IMR-90 (cell line): ENCODE results near the gene MTG1. TPM values are rescaled to one million over a fixed set of nuclear protein-coding genes. Genes with fewer than 3 reads are reported as not detected.

Experiments
- ATAC-seq: fragments of 200-7000 bp; cut with Tn5 transposase; 2 replicates; pipeline ENCODE4 v1.9.1; 2020; ENCODE audit warnings: low read depth, mild to moderate bottlenecking, moderate library complexity
- BruUV-seq: library from RNA; stranded (reverse); fragments of 400-500 nt; replicated peaks from 2 replicates; lab custom pipeline; 2021; lab: Mats Ljungman, UMichigan
- CTCF ChIA-PET: fragments of 300-600 bp; formaldehyde crosslinking; extraction: SDS; loops from one replicate; lab custom pipeline; 2021; ENCODE audit warnings: antibody characterized with exemption; lab: Yijun Ruan, JAX
- POLR2A ChIA-PET: fragments of 300-600 bp; sonication (Branson Sonifier 250); formaldehyde crosslinking; loops from one replicate; lab custom pipeline; 2022; ENCODE audit warnings: antibody characterized with exemption; ENCODE audit not compliant: unreplicated experiment; lab: Charles Lee
- DNase-seq: peaks from one replicate; pipeline ENCODE4 v3.0.0; 2013
- H2AFZ ChIP-seq: replicated peaks from 2 replicates; pipeline ENCODE3; 2013; ENCODE audit warnings: low read length, mild to moderate bottlenecking; ENCODE audit not compliant: poor library complexity
- H2AK5ac ChIP-seq: 2 replicates; pipeline ENCODE4 v1.6.1; 2013; ENCODE audit warnings: low read depth, low read length, inconsistent platforms
- H2AK9ac ChIP-seq: replicated peaks from 2 replicates; pipeline ENCODE3; 2013; ENCODE audit warnings: mild to moderate bottlenecking, low read depth, low read length, moderate library complexity; ENCODE audit not compliant: poor library complexity
- H2BK120ac ChIP-seq: 2 replicates; pipeline ENCODE4 v1.6.1; 2013; ENCODE audit warnings: low read depth, low read length, inconsistent platforms
- H2BK15ac ChIP-seq: 3 replicates; pipeline ENCODE4 v1.6.1; 2013; ENCODE audit warnings: low read depth, low read length, inconsistent platforms
- H2BK20ac ChIP-seq: 2 replicates; pipeline ENCODE4 v1.6.1; 2013; ENCODE audit warnings: low read depth, mild to moderate bottlenecking, inconsistent platforms, low read length, moderate library complexity
- H2BK5ac ChIP-seq: 2 replicates; pipeline ENCODE4 v1.6.1; 2013; ENCODE audit warnings: mild to moderate bottlenecking, low read depth, low read length, inconsistent platforms; ENCODE audit not compliant: poor library complexity, severe bottlenecking
- H3K14ac ChIP-seq: replicated peaks from 2 replicates; pipeline ENCODE4 v1.6.1; 2013; ENCODE audit warnings: low read depth, low read length, inconsistent platforms
- H3K18ac ChIP-seq: 2 replicates; pipeline ENCODE4 v1.6.1; 2013; ENCODE audit warnings: low read depth, low read length, control low read depth
- H3K23ac ChIP-seq: 2 replicates; pipeline ENCODE4 v1.6.1; 2013; ENCODE audit warnings: low read depth, low read length, inconsistent platforms
- H3K27ac ChIP-seq: 2 replicates; pipeline ENCODE4 v1.5.1; 2013; ENCODE audit warnings: mild to moderate bottlenecking, control low read depth, low read length; ENCODE audit not compliant: insufficient read depth
- H3K27me3 ChIP-seq: 2 replicates; pipeline ENCODE4 v1.6.1; 2013; ENCODE audit warnings: low read length; ENCODE audit not compliant: control insufficient read depth, insufficient read depth
- H3K36me3 ChIP-seq: 2 replicates; pipeline ENCODE4 v1.6.1; 2013; ENCODE audit warnings: low read length, mixed read lengths; ENCODE audit not compliant: control insufficient read depth, insufficient read depth
- H3K4ac ChIP-seq: 2 replicates; pipeline ENCODE4 v1.6.1; 2013; ENCODE audit warnings: low read depth, low read length, inconsistent platforms
- H3K4me1 ChIP-seq: 2 replicates; pipeline ENCODE4 v1.6.1; 2013; ENCODE audit warnings: low read length, mixed read lengths; ENCODE audit not compliant: control insufficient read depth, insufficient read depth
- H3K4me2 ChIP-seq: 2 replicates; pipeline ENCODE4 v1.6.1; 2013; ENCODE audit warnings: low read depth, mild to moderate bottlenecking, control low read depth, low read length, moderate library complexity
- H3K4me3 ChIP-seq: 2 replicates; pipeline ENCODE4 v1.5.1; 2013; ENCODE audit warnings: low read depth, mild to moderate bottlenecking, control low read depth, low read length, moderate library complexity; ENCODE audit not compliant: insufficient read depth
- H3K56ac ChIP-seq: 2 replicates; pipeline ENCODE4 v1.6.1; 2013; ENCODE audit warnings: low read length, inconsistent platforms; ENCODE audit not compliant: insufficient read depth; ENCODE audit errors: extremely low read depth
- H3K79me1 ChIP-seq, 2 experiments: 2 replicates each; pipeline ENCODE4 v1.6.1; 2013; ENCODE audit warnings: low read length in 2 of 2, inconsistent platforms in 1 of 2, low read depth in 1 of 2
- H3K9ac ChIP-seq: 2 replicates; pipeline ENCODE4 v1.6.1; 2013; ENCODE audit warnings: low read depth, low read length, control low read depth
- H3K9me1 ChIP-seq: 2 replicates; pipeline ENCODE4 v1.6.1; 2013; ENCODE audit warnings: low read length, inconsistent platforms; ENCODE audit not compliant: insufficient read depth
- H3K9me3 ChIP-seq: 2 replicates; pipeline ENCODE4 v1.6.1; 2013; ENCODE audit warnings: low read length; ENCODE audit not compliant: control insufficient read depth, insufficient read depth
- H4K20me1 ChIP-seq: 2 replicates; pipeline ENCODE4 v1.6.1; 2013; ENCODE audit warnings: low read length, inconsistent platforms; ENCODE audit not compliant: insufficient read depth
- H4K5ac ChIP-seq: 2 replicates; pipeline ENCODE4 v1.6.1; 2013; ENCODE audit warnings: mild to moderate bottlenecking, low read depth, low read length, control low read depth
- H4K8ac ChIP-seq, 2 experiments: 2 replicates each; pipeline ENCODE4 v1.6.1; 2013; ENCODE audit warnings: low read depth in 2 of 2, low read length in 2 of 2, control low read depth in 1 of 2, inconsistent platforms in 1 of 2
- H4K91ac ChIP-seq: 2 replicates; pipeline ENCODE4 v1.6.1; 2013; ENCODE audit warnings: low read depth, low read length, inconsistent platforms; ENCODE audit not compliant: insufficient read depth
- BHLHE40 ChIP-seq: fragments of 150-350 bp; IDR thresholded peaks from 2 replicates; pipeline ENCODE4 v1.6.1; 2016; ENCODE audit warnings: mild to moderate bottlenecking, low read depth, low read length
- CHD1 ChIP-seq: IDR thresholded peaks from 2 replicates; pipeline ENCODE4 v1.6.1; 2012; ENCODE audit warnings: low read depth, low read length, improper control_type of control experiment
- MAFK ChIP-seq: IDR thresholded peaks from 2 replicates; pipeline ENCODE4 v1.6.1; 2012; ENCODE audit warnings: low read depth, low read length, improper control_type of control experiment
- NFE2L2 ChIP-seq: fragments of 150-350 bp; IDR thresholded peaks from 2 replicates; pipeline ENCODE4 v1.6.1; 2016; ENCODE audit warnings: low read depth, mild to moderate bottlenecking, low read length
- SMC3 ChIP-seq: fragments of 150-350 bp; IDR thresholded peaks from 2 replicates; pipeline ENCODE4 v1.6.1; 2016; ENCODE audit warnings: low read depth, mild to moderate bottlenecking, antibody characterized with exemption, low read length, moderate library complexity
- WGBS, 2 experiments: methylation state at CpG; one replicate each; pipeline versions ENCODE4 v1.1.5 to v1.1.7; 2013; ENCODE audit warnings: missing lambda C conversion rate in 2 of 2; ENCODE audit not compliant: insufficient read length in 1 of 2; ENCODE audit errors: extremely low coverage in 2 of 2; 5-methylcytosine and 5-hydroxymethylcytosine counted together
- dilution Hi-C: fragments of 300-500 bp; cut with HindIII; formaldehyde crosslinking; loops from one replicate; pipeline ENCODE4 v1.14.3; 2018; ENCODE audit warnings: low sequenced_read_pairs; ENCODE audit not compliant: unreplicated experiment
- in situ Hi-C: fragments of 300-500 bp; cut with MboI; formaldehyde crosslinking; loops from 3 replicates; pipeline ENCODE4 v1.14.3; 2019; ENCODE audit warnings: low sequenced_read_pairs, inconsistent platforms, mixed read lengths
- intact Hi-C: fragments of 100-400 bp; cut with micrococcal nuclease; formaldehyde crosslinking; loops from 2 replicates; pipeline ENCODE4 v1.10.0; 2022
- polyA plus RNA-seq, 3 experiments: library from polyadenylated mRNA; depleted of rRNA; stranded (reverse); fragments of >200 nt; gene quantifications; 2 replicates each; pipeline ENCODE4 v1.2.3, GENCODE V29; 2012; ENCODE audit warnings: low replicate concordance in 1 of 3
- total RNA-seq: library from RNA; depleted of rRNA; stranded (reverse); fragments of >200 nt; gene quantifications from 2 replicates; pipeline ENCODE4 v1.2.3, GENCODE V29; 2012
- TF ChIP-seq, protein P1 (sequence below): fragments of 150-350 bp; IDR thresholded peaks from 2 replicates; pipeline ENCODE4 v1.6.1; 2017; ENCODE audit warnings: mild to moderate bottlenecking, antibody characterized with exemption, low read length, low read depth

Gene MTG1
- total and polyA plus RNA-seq, 2 of the 4 experiments (the other 2 are of a cell fraction) = 38.5 to 64.8 TPM

DNA sequence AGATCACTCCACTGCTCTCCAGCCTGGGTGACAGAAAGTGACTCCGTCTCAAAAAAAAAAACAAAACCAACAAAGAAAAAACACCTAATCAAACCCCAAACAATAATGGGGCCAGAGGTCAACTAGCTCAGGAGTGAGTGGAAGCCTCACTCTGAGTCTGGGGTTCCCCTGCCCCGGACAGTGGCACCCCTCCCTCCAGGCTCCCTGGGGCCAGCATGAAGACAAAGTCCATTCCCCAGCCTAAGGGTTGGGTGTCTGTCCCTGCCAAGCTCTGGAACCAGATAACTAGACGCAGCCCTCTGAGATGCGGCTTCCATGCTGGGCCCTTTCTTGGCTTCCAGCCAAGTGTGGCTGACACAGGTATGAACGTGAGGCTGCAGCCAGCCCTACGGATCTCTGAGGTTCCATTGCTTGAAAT, 34.4 kb upstream of the MTG1 start:
- H3K4me2 ChIP-seq = no peak overlapping the region
- peaks cover 6% of the 10 kb centered on the region; the same call in 1 of the 2 replicates for H3K4me1 ChIP-seq
- no peaks in the 10 kb centered on the region; the same call in 1 of the 2 replicates for H4K20me1 ChIP-seq
- H3K4me3 ChIP-seq = no peak overlapping the region
- H4K91ac ChIP-seq = no peak overlapping the region
- peaks cover 8 to 13% of the 10 kb centered on the region in 2 experiments; a peak in 2 of 4 replicates for H3K79me1 ChIP-seq
- BruUV-seq = no TSS peak
- dilution Hi-C loops (no loop called here), in situ Hi-C loops (no loop called here), intact Hi-C loops (no loop called here)
- ATAC-seq (no peak), DNase-seq (no peak)
- no peak overlapping the region for H3K56ac ChIP-seq
- no peak overlapping the region for H2AK5ac ChIP-seq
- POLR2A ChIA-PET = no interaction called here
- no peak overlapping the region for H2BK20ac ChIP-seq
- no peak overlapping the region for H3K9ac ChIP-seq
- no peak overlapping the region for H2BK5ac ChIP-seq
- no peaks in the 10 kb centered on the region; the same call in 1 of the 2 replicates for H3K9me1 ChIP-seq
- H2BK15ac ChIP-seq = no peak overlapping the region
- H3K4ac ChIP-seq = no peak overlapping the region
- H3K18ac ChIP-seq = no peak overlapping the region
- no peak overlapping the region for H3K23ac ChIP-seq
- no peak overlapping the region for H3K14ac ChIP-seq
- no peaks in the 10 kb centered on the region for H3K27me3 ChIP-seq
- CTCF ChIA-PET = no interaction called here
- H3K9me3 ChIP-seq = no peaks in the 10 kb centered on the region
- H2AFZ ChIP-seq = no peak overlapping the region
- no peak overlapping the region for H3K27ac ChIP-seq
- no peak overlapping the region for H2AK9ac ChIP-seq
- H3K36me3 ChIP-seq = peaks cover 23% of the 10 kb centered on the region
- TF ChIP-seq, protein P1, sequence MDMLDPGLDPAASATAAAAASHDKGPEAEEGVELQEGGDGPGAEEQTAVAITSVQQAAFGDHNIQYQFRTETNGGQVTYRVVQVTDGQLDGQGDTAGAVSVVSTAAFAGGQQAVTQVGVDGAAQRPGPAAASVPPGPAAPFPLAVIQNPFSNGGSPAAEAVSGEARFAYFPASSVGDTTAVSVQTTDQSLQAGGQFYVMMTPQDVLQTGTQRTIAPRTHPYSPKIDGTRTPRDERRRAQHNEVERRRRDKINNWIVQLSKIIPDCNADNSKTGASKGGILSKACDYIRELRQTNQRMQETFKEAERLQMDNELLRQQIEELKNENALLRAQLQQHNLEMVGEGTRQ = no peak
- no peak for TF ChIP-seq SMC3
- TF ChIP-seq CHD1 = no peak
- no peak for TF ChIP-seq NFE2L2
- no peak for TF ChIP-seq MAFK
- no peak for TF ChIP-seq BHLHE40
- WGBS, 2 experiments = 45% methylated on average over 4 of the region's 6 CpGs; no CpG with 5 or more reads in 1 of the 2 experiments
- no peak overlapping the region for H4K5ac ChIP-seq
- H4K8ac ChIP-seq = no peak overlapping the region
- no peak overlapping the region for H2BK120ac ChIP-seq
